SU-DHL-6 (cell line): Measurements from ENCODE around the gene ATP6V0A1.

Experiments used
- EZH2phosphoT487 ChIP-seq: fragments of 200-600 bp; sonication (generic), shearing (Covaris generic); conservative IDR thresholded peaks from 2 replicates; pipeline ENCODE4 v1.6.1; 2018; ENCODE audit warnings: mild to moderate bottlenecking, antibody characterized with exemption, low read length, moderate library complexity, mixed read lengths
- TF ChIP-seq, protein P1 (sequence below): fragments of 200-600 bp; sonication (generic); IDR thresholded peaks from one replicate; pipeline ENCODE4 v1.5.1; 2017; ENCODE audit warnings: antibody characterized with exemption, mild to moderate bottlenecking, low read length, moderate library complexity; ENCODE audit not compliant: insufficient read depth, poor library complexity, severe bottlenecking

DNA sequence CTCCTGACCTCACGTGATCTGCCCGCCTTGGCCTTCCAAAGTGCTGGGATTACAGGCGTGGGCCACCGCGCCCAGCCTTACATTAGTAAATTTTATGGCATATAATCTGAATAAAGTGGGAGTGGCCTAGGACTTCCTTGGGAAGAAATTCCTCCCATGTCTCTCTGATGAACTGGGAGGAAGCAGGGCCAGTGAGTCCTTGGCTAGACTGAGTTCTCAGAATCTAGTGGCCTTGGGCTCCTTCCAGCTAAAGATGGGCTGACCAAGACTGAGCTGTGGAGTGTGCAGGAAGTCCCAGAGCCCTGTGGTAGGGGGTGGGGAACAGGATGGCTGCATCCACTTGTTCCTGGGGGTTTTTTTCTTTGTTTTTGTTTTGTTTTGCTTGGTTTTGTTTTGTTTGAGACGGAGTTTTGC lies 67.4 kb downstream of the ATP6V0A1 start:
- TF ChIP-seq, protein P1, sequence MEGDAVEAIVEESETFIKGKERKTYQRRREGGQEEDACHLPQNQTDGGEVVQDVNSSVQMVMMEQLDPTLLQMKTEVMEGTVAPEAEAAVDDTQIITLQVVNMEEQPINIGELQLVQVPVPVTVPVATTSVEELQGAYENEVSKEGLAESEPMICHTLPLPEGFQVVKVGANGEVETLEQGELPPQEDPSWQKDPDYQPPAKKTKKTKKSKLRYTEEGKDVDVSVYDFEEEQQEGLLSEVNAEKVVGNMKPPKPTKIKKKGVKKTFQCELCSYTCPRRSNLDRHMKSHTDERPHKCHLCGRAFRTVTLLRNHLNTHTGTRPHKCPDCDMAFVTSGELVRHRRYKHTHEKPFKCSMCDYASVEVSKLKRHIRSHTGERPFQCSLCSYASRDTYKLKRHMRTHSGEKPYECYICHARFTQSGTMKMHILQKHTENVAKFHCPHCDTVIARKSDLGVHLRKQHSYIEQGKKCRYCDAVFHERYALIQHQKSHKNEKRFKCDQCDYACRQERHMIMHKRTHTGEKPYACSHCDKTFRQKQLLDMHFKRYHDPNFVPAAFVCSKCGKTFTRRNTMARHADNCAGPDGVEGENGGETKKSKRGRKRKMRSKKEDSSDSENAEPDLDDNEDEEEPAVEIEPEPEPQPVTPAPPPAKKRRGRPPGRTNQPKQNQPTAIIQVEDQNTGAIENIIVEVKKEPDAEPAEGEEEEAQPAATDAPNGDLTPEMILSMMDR = no peak
- TF ChIP-seq EZH2phosphoT487 = no peak
